ENCODE results near the gene SLC9A3. TPM values are rescaled to one million over a fixed set of nuclear protein-coding genes. Genes with fewer than 3 reads are reported as not detected.

SLC9A3 gene
- total RNA-seq, 1 experiment from 2014 or later, result 1.5 TPM

GRCh38 chr5:485946-486491 lies 38.2 kb downstream of the SLC9A3 start:
- H3K9me3 ChIP-seq (ENCODE audit: control insufficient read depth in 1 of 2, insufficient read depth in 1 of 2, low read depth in 1 of 2, low read length in 2 of 2), result no peaks in the 10 kb centered on the region
- no peak overlapping the region for H2AFZ ChIP-seq (ENCODE audit: low read depth, low read length, poor library complexity, severe bottlenecking)
- no peak for DNase-seq (ENCODE audit: low read depth, low spot score)
- no peaks in the 10 kb centered on the region for H3K9me2 ChIP-seq (ENCODE audit: insufficient read depth)
- H3K9ac ChIP-seq (ENCODE audit: low read length), result no peak overlapping the region
- intact Hi-C loops (cut with micrococcal nuclease), result no loop called here
- no peak overlapping the region for H3K27ac ChIP-seq (ENCODE audit: low read depth, low read length)
- ChIA-PET RAD21 (ENCODE audit: low non-redundant PET in 1 of 2, low total read pairs in 2 of 2, uncharacterized antibody in 2 of 2, unreplicated experiment in 2 of 2) (no interaction called here), CTCF (no interaction called here), POLR2A (no interaction called here)
- H3K79me2 ChIP-seq (ENCODE audit: insufficient read depth, low read length), result no peaks in the 10 kb centered on the region
- no peaks in the 10 kb centered on the region for H3K27me3 ChIP-seq (ENCODE audit: insufficient read depth, low read length)
- BruUV-seq (replicated peaks), result no TSS peak
- no peak for TF ChIP-seq EZH2 (IDR thresholded peaks at IDR 0.05)
- TF ChIP-seq ELF1 (IDR thresholded peaks at IDR 0.05; ENCODE audit: borderline replicate concordance, low read depth), result no peak
- no peaks in the 10 kb centered on the region for H4K20me1 ChIP-seq (ENCODE audit: insufficient read depth)
- H3K4me1 ChIP-seq (ENCODE audit: control insufficient read depth in 1 of 2, insufficient read depth in 2 of 2, low read length in 2 of 2), result peaks cover 0 to 14% of the 10 kb centered on the region in 2 experiments; a peak in 3 of 4 replicates
- H3K4me3 ChIP-seq (replicated peaks in 1 of 2; ENCODE audit: low read depth in 1 of 2, low read length in 2 of 2), result no peak overlapping the region
- H3K36me3 ChIP-seq (ENCODE audit: control insufficient read depth in 1 of 2, insufficient read depth in 2 of 2, low read length in 2 of 2), result no peaks in the 10 kb centered on the region
- H3K4me2 ChIP-seq (ENCODE audit: low read length), result 0 out of 2 replicates have a peak overlapping the region, but pooled peaks have one; percentile 19
- peak; percentile 27 for ATAC-seq

- Histone ChIP-seq H3K27me3 (ENCODE audit: insufficient read depth, low read length) (no peaks in the 10 kb centered on the region), H3K27ac (ENCODE audit: low read depth, low read length) (no peak overlapping the region), H3K79me2 (ENCODE audit: insufficient read depth, low read length) (no peaks in the 10 kb centered on the region), H3K4me2 (ENCODE audit: low read length) (0 out of 2 replicates have a peak overlapping the region, but pooled peaks have one; percentile 19), H3K4me1 (ENCODE audit: control insufficient read depth in 1 of 2, insufficient read depth in 2 of 2, low read length in 2 of 2) (peaks cover 0 to 21% of the 10 kb centered on the region in 2 experiments; a peak in 3 of 4 replicates), H3K4me3 (replicated peaks in 1 of 2; ENCODE audit: low read depth in 1 of 2, low read length in 2 of 2) (no peak overlapping the region), H3K9ac (ENCODE audit: low read length) (no peak overlapping the region), H3K9me3 (ENCODE audit: control insufficient read depth in 1 of 2, insufficient read depth in 1 of 2, low read depth in 1 of 2, low read length in 2 of 2) (no peaks in the 10 kb centered on the region), H3K9me2 (ENCODE audit: insufficient read depth) (no peaks in the 10 kb centered on the region), H3K36me3 (ENCODE audit: control insufficient read depth in 1 of 2, insufficient read depth in 2 of 2, low read length in 2 of 2) (no peaks in the 10 kb centered on the region), H2AFZ (ENCODE audit: low read depth, low read length, poor library complexity, severe bottlenecking) (no peak overlapping the region), H4K20me1 (ENCODE audit: insufficient read depth) (no peaks in the 10 kb centered on the region)
- DNase-seq (ENCODE audit: low read depth, low spot score), result no peak
- intact Hi-C loops (cut with micrococcal nuclease), result no loop called here
- ATAC-seq, result no peak
- ChIA-PET CTCF (no interaction called here), RAD21 (ENCODE audit: low non-redundant PET in 1 of 2, low total read pairs in 2 of 2, uncharacterized antibody in 2 of 2, unreplicated experiment in 2 of 2) (no interaction called here), POLR2A (no interaction called here)
- BruUV-seq (replicated peaks), result no TSS peak
- TF ChIP-seq SIN3A (IDR thresholded peaks at IDR 0.05; ENCODE audit: low read depth) (no peak), REST (IDR thresholded peaks at IDR 0.05; ENCODE audit: low read depth) (no peak), EZH2phosphoT487 (IDR thresholded peaks at IDR 0.05; ENCODE audit: borderline replicate concordance) (no peak), CBX3 (IDR thresholded peaks at IDR 0.05; ENCODE audit: low read depth) (no peak), ZNF274 (IDR thresholded peaks at IDR 0.05; ENCODE audit: low read depth, low read length) (no peak), ATF3 (IDR thresholded peaks at IDR 0.05) (no peak), CTCF (IDR thresholded peaks at IDR 0.05 in 2 of 3, conservative IDR thresholded peaks at IDR 0.05 in 1 of 3; ENCODE audit: borderline replicate concordance in 1 of 3, insufficient read depth in 1 of 3, low read depth in 2 of 3, low read length in 2 of 3) (no peak), POLR2AphosphoS5 (IDR thresholded peaks at IDR 0.05; ENCODE audit: low read depth, low read length) (no peak), SP1 (IDR thresholded peaks at IDR 0.05; ENCODE audit: low read depth) (no peak)
Observed at GRCh38 chr5:485113-485945, 38.9 kb downstream of the SLC9A3 start.
